ENCODE results near the gene SIGLEC9.

Gene SIGLEC9

GRCh38 chr19:51114087-51114729, 10.5 kb upstream of the SIGLEC9 start:
- no peak for DNase-seq (ENCODE audit: low read depth)
- no peak for TF ChIP-seq CTCF (conservative IDR thresholded peaks at IDR 0.05; ENCODE audit: low read length)

GRCh38 chr19:51116736-51117286, 7.9 kb upstream of the SIGLEC9 start:
- H3K4me3 ChIP-seq (ENCODE audit: low read length), result no peak overlapping the region
- no peak for TF ChIP-seq CTCF (conservative IDR thresholded peaks at IDR 0.05; ENCODE audit: low read length)
- DNase-seq (ENCODE audit: low read depth), result no peak

More at GRCh38 chr19:51114087-51114729, 10.5 kb upstream of the SIGLEC9 start:
- no peak overlapping the region for H3K4me3 ChIP-seq (ENCODE audit: low read length)

GRCh38 chr19:51119101-51119500, 5.6 kb upstream of the SIGLEC9 start:
- no peak overlapping the region for H3K4me3 ChIP-seq (ENCODE audit: low read length)
- no peak for TF ChIP-seq CTCF (conservative IDR thresholded peaks at IDR 0.05; ENCODE audit: low read length)

GRCh38 chr19:51119611-51120010, 5.1 kb upstream of the SIGLEC9 start:
- TF ChIP-seq CTCF (conservative IDR thresholded peaks at IDR 0.05; ENCODE audit: low read length), result no peak
- no peak overlapping the region for H3K4me3 ChIP-seq (ENCODE audit: low read length)
- no peak for DNase-seq (ENCODE audit: low read depth)

More at GRCh38 chr19:51119101-51119500, 5.6 kb upstream of the SIGLEC9 start:
- DNase-seq (ENCODE audit: low read depth), result no peak

GRCh38 chr19:51120160-51120559, 4.5 kb upstream of the SIGLEC9 start:
- no peak for TF ChIP-seq CTCF (conservative IDR thresholded peaks at IDR 0.05; ENCODE audit: low read length)
- DNase-seq (ENCODE audit: low read depth), result no peak
- H3K4me3 ChIP-seq (ENCODE audit: low read length), result no peak overlapping the region

GRCh38 chr19:51121257-51121656, 3.4 kb upstream of the SIGLEC9 start:
- H3K4me3 ChIP-seq (ENCODE audit: low read length), result no peak overlapping the region
- no peak for DNase-seq (ENCODE audit: low read depth)
- no peak for TF ChIP-seq CTCF (conservative IDR thresholded peaks at IDR 0.05; ENCODE audit: low read length)

All from AG10803 (cell line).